HCT116 (cell line): ENCODE data around the gene RMRP. TPM values are rescaled to one million over a fixed set of nuclear protein-coding genes. Genes with fewer than 3 reads are reported as not detected.
A peak's percentile ranks its signal among the peaks of the same experiment; 100 is the strongest.

Experiments
- CEBPB ChIP-seq: IDR thresholded peaks from 2 replicates; pipeline ENCODE4 v1.6.1; 2012; ENCODE audit warnings: low read depth
- CTCF ChIP-seq, 3 experiments: fragments of 200-600 bp in 1 of 3; sonication (generic) in 1 of 3; IDR thresholded peaks in 2 of 3; conservative IDR thresholded peaks in 1 of 3; 2 replicates each; pipeline ENCODE4 v1.5.1; 2012 to 2017; ENCODE audit warnings: low read depth in 2 of 3, low read length in 2 of 3, antibody characterized with exemption in 1 of 3, borderline replicate concordance in 1 of 3, control low read depth in 1 of 3, mild to moderate bottlenecking in 1 of 3, mixed read lengths in 1 of 3, mixed run types in 1 of 3, moderate library complexity in 1 of 3; ENCODE audit not compliant: insufficient read depth in 1 of 3
- EGR1 ChIP-seq: IDR thresholded peaks from 2 replicates; pipeline ENCODE4 v1.6.1; 2012; ENCODE audit warnings: low read depth
- ELF1 ChIP-seq: IDR thresholded peaks from 2 replicates; pipeline ENCODE4 v1.6.1; 2012; ENCODE audit warnings: low read depth, borderline replicate concordance
- EZH2phosphoT487 ChIP-seq: fragments of 200-600 bp; IDR thresholded peaks from 2 replicates; pipeline ENCODE4 v1.6.1; 2018; ENCODE audit warnings: antibody characterized with exemption, borderline replicate concordance
- FOSL1 ChIP-seq: IDR thresholded peaks from 2 replicates; pipeline ENCODE4 v1.6.1; 2012; ENCODE audit warnings: low read depth
- MAX ChIP-seq: IDR thresholded peaks from 2 replicates; pipeline ENCODE4 v1.6.1; 2012
- RAD21 ChIP-seq: IDR thresholded peaks from 2 replicates; pipeline ENCODE4 v1.6.1; 2012; ENCODE audit warnings: low read depth, mild to moderate bottlenecking
- SIN3A ChIP-seq: IDR thresholded peaks from 2 replicates; pipeline ENCODE4 v1.6.1; 2012; ENCODE audit warnings: low read depth
- SRF ChIP-seq: IDR thresholded peaks from 2 replicates; pipeline ENCODE4 v1.6.1; 2012; ENCODE audit warnings: low read depth
- TCF7L2 ChIP-seq: IDR thresholded peaks from 2 replicates; pipeline ENCODE4 v1.7.0; 2011; ENCODE audit warnings: borderline replicate concordance, inconsistent platforms; ENCODE audit not compliant: insufficient read depth, insufficient read length; ENCODE audit errors: extremely low read depth
- ZBTB33 ChIP-seq: IDR thresholded peaks from 2 replicates; pipeline ENCODE4 v1.6.1; 2011; ENCODE audit warnings: mild to moderate bottlenecking, low read length, moderate library complexity; ENCODE audit not compliant: insufficient replicate concordance; ENCODE audit errors: extremely low read depth
- total RNA-seq: library from RNA; stranded (reverse); gene quantifications from one replicate; pipeline ENCODE4 v1.2.1, GENCODE V29; 2021; ENCODE audit not compliant: unreplicated experiment

Gene RMRP
- total RNA-seq, 1 experiment from 2014 or later = 30,969 TPM

GRCh38 chr9:35646533-35647265 lies 11.1 kb downstream of the RMRP start (continued):
- TF ChIP-seq ZBTB33 (no peak), SIN3A (peak; percentile 50; the same call in 1 of the 2 replicates), EZH2phosphoT487 (no peak), MAX (peak; percentile 46; the same call in 1 of the 2 replicates), TCF7L2 (peak; percentile 47), FOSL1 (no peak), SRF (no peak), ELF1 (no peak), EGR1 (peak; percentile 1; the same call in 1 of the 2 replicates), RAD21 (peak; percentile 93), CTCF (IDR thresholded peaks at IDR 0.05 in 2 of 3, conservative IDR thresholded peaks at IDR 0.05 in 1 of 3; ENCODE audit: borderline replicate concordance in 1 of 3, insufficient read depth in 1 of 3, low read depth in 2 of 3, low read length in 2 of 3) (peak; percentile 69 to 86 (median 81)), CEBPB (no peak)
